GM21423 (cell line): ENCODE data around the gene DNASE1L1.
A peak's percentile ranks its signal among the peaks of the same experiment; 100 is the strongest.
"Not testable (repeated sequence)": the region's sequence is repeated elsewhere in the genome, so short reads cannot be mapped to it uniquely, and the experiment has no call there.

Source experiments
- ATAC-seq: cut with Tn5 transposase; IDR thresholded peaks from one replicate; pipeline ENCODE4 v1.9.1; 2021; ENCODE audit warnings: mild to moderate bottlenecking, moderate library complexity; ENCODE audit not compliant: unreplicated experiment

DNASE1L1 gene

GRCh38 chrX:154408659-154409221 lies 314 bp downstream of the DNASE1L1 start:
- no peak for ATAC-seq

DNA sequence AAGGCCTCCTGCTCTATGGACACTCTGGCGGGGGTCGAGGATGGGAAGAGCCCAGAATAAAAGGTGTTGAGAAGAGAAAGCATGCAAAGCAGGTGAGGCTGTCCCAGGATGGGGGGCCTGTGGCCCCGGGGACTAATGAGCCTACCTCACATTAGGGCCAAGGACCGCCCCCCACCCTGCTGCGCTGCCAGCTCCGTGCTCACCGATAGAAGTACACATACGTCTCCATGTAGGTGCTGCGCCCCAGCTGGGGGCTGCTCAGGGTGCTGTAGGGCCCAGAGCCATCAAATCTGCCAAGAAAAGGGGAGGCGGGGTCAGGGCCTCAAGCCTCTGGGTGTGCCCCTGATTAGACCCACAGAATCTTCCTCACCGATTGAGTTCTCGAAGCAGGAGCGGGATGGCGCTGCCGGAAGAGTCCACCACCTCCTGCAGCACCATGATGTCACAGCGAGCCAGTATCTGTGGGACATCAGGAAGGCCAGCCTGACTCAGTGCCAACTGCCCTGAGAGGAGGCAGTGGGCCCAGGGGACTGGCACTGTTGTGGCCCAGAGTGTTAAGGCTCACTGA lies 4.3 kb downstream of the DNASE1L1 start:
- no peak for ATAC-seq

- no peak for ATAC-seq
Observed at GRCh38 chrX:154403858-154404257, 5.2 kb downstream of the DNASE1L1 start.

DNA sequence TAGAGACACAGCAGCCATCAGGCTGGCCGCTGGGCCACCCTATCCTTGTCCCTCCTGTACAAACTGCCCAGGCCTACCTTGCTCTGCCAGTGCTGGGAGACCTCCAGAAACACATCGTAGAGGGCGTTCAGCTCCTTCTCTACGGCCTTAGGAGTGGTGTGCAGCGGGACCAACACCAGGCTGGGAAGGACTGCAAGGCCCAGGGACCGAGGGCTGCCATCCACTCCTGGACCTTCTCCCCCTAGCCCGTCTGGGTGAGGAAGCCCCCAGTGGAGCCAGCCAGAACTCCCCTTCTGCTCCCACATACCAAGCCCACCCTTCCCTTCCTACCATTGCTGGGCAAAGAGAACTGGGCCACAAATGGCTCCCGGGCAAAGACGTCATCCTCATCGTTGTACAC lies 5.9 kb downstream of the DNASE1L1 start:
- no peak for ATAC-seq

DNA sequence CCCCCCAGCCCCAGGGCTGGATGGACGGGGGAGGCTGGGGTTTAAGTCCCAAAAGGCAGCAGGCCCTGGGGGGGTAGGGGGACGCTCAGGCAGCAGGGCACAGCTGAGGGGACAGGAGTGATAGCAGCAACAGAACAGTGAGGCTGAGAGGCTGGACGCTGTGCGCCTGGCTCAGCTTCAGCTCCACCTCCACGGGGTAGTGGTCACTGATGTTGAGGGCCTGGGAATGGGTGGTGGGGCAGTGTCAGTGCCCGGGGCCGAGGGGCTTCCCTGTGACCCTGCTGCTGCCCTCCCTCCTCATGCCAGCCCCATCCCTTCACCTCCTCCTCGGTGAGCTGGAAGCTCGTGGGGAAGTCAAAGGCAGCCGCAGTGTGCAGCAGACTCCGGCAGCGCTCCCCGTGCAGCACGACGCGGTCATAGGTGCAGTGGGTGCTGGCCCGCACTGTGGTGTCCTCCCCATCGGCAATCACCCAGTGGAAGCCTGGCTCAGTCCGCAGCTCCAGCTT lies 6.4 kb downstream of the DNASE1L1 start:
- no peak for ATAC-seq

GRCh38 chrX:154401918-154402621 lies 7.0 kb downstream of the DNASE1L1 start:
- no peak for ATAC-seq

DNA sequence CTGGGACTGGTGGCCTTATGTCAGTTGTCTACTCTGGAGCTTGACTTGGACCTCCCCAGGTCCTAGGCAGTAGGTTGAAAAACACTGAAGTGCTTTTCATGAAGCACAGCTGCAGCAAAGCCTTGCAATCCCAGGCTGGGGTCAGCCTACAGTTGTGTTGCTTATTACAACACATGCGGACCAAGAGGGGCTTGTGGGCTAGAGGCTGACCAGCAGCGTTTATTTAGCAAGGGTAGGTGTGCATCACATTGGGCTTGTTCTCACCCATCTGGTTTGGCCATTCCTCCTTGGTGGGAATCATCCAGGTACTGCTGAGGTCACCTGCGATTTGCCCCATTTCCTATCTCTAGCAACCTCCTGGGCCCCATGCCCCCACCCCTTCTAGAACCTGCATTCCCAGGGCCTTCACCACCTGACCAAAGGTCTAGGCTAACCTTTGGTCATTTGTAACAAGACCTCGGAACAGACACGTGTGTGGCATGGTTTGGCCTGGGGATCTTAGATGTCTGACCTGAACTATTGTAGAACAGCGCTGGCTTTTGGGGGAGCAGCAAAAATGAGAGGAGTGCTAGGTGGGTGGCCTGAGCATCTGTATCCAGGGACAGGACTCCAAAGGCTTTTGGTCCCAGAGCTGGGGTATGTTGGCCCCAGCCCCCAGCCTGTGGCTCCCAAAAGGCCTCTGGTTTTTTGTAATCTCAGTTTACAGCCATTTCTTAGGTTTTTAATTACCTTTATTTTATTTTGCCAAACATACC lies 7.8 kb downstream of the DNASE1L1 start:
- ATAC-seq: no peak

- ATAC-seq: not testable (repeated sequence)
Observed at GRCh38 chrX:154400369-154400817, 8.7 kb downstream of the DNASE1L1 start.

DNA sequence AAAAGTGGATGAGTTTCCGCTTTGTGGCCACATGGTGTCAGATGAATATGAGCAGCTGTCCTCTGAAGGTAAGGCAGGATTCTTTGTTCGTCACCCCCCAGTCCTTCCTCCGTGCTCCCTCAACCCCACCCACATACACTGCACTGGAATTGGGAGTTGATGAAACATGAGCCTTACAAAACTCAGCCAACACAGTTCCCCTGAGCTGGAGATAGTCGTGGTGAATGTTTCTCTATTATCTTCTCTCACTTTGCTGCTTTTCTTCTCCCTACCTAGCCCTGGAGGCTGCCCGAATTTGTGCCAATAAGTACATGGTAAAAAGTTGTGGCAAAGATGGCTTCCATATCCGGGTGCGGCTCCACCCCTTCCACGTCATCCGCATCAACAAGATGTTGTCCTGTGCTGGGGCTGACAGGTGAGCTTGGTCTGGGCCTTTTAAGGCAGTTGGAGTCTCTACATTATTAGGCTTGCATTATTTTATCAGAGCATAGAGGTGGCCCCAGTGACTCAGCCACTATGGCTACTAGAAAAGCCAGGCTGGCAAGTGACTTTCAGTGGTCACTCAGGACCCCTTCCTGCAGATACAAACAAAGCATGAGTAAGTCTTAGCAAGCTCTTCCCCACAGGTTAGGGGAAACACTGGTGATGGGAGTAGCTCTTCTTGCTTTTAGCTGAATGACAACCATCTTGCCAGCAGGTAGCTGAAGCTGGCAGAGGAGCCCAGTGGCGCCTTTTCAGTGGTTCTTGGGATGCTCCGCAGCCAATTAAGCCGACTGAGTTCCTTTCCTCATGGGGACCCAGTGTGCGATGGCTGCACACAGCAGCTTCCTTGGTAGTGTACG lies 9.3 kb downstream of the DNASE1L1 start:
- no peak for ATAC-seq

DNA sequence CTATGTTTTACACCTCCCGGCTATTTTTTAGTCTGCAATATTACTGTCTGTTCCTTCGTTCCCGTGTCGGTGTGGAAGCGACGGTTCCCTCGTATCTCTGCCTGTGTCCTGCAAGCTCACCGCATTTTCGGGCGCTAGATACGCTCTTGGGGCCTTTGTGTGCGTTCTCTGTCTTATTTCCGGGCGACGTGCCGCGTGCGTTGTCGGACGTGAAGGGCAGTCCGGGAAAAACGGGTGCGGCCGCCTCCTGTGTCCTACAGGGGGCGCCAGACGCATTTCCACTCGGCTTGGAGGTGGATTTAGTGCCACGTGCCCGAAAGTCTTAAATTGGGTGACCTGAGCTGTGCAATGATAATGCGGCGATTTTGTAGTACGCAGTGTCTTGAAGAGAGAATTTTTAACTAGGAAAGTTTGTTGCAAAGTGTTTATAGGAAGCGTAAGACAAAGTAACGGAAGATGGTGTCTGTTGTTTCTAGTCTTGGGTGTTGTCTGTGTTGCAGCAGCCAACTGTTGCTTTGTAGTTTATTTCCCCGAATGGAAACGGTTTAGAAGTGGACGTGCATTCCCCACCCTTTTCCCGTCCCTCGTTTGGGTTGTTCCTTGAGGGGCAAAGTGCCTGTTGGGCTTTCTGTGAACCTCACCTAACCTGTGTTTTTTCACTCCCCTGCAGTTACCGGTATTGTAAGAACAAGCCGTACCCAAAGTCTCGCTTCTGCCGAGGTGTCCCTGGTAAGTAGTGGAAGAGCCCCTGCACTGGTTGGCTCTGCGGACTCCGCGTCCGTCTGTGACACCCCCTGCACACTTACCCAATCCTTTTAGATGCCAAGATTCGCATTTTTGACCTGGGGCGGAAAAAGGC lies 10.2 kb downstream of the DNASE1L1 start:
- peak; percentile 32 for ATAC-seq

GRCh38 chrX:154397888-154398667 lies 11.0 kb downstream of the DNASE1L1 start, which contains the start of gene RPL10:
Gene RPL10 (plus strand): TSS chrX:154398377. CDS start chrX:154398520, 143 bp downstream.
- peak; percentile 78 for ATAC-seq

GRCh38 chrX:154396973-154397887 lies 11.8 kb downstream of the DNASE1L1 start:
- ATAC-seq: peak; percentile 45

DNA sequence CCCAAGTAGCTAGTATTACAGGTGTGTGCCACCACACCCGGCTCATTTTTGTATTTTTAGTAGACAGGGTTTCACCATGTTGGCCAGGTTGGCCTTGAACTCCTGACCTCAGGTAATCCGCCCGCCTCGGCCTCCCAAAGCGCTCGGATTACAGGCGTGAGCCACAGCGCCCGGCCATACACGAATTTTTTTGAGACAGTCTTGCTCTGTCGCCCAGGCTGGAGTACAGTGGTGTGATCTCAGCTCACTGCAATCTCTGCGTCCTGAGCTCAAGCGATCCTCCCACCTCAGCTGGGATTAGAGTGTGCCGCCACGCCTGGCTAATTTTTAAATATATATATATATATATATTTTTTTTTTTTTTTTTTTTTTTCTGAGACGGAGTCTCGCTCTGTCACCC lies 12.7 kb downstream of the DNASE1L1 start:
- not testable (repeated sequence) for ATAC-seq

DNA sequence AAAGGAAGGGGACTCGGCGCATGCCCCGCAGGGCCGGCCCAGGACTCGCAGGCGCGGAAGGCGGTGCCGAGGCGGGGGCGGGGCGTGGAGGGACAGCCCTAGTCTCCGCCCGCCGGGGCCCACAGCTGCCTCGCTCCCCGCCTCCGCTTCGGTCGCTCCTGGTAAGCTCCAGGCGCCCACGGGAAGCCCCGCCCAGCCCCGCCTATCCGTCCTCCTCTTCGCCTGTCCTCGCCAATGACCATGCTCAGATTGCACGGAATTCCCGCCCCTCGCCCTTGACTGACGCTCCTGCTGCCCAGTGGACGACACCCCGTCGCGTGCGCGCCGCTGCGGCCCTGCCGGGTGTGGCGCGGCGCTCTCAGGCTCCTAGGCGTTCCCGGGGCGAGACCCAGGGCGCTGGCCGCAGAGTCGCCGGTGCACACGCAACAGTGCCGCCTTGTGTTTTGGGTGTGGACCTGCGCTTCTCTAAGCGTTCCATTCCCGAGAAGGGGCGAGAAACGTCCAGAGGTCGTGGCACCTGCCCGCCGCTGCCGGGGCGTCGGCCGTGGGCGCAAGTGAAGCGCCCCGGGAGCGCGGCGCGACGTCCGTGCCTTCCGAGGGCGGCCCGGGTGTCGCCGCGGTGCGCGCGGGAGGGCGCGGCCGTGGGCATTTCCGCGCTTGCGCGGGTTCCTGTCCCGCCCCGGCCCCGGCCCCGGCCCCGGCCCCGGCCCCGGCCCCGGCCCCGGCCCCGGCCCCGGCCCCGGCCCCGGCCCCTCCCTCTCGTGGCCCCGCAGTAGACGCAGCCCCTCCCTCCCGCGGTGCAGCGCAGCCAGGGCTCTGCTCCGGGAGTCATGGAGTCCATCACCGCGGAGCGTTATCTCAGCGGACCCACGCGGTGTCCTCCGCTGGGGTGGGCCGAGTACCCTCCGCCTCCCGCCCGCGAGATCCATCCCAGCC lies 19.0 kb downstream of the DNASE1L1 start:
- peak; percentile 68 for ATAC-seq

GRCh38 chrX:154388649-154389048 lies 20.4 kb downstream of the DNASE1L1 start:
- ATAC-seq: peak; percentile 18

GRCh38 chrX:154388094-154388493 lies 21.0 kb downstream of the DNASE1L1 start:
- ATAC-seq: peak; percentile 35
